HepG2 (cell line): ENCODE data around the gene PDZRN4.

Source experiments
- CTCF ChIP-seq: sonication (generic); formaldehyde crosslinking; IDR thresholded peaks from 2 replicates; pipeline ENCODE4 v1.5.0; 2020; ENCODE audit warnings: mild to moderate bottlenecking, missing genetic modification reagents, moderate library complexity
- EED ChIP-seq: sonication (generic); formaldehyde crosslinking; IDR thresholded peaks from 2 replicates; pipeline ENCODE4 v1.5.0; 2020; ENCODE audit warnings: mild to moderate bottlenecking, missing genetic modification reagents
- IRF1 ChIP-seq: sonication (generic); formaldehyde crosslinking; IDR thresholded peaks from 2 replicates; pipeline ENCODE4 v1.4.0; 2020; ENCODE audit warnings: low read depth, mild to moderate bottlenecking, missing genetic modification reagents
- JUND ChIP-seq: sonication (generic); formaldehyde crosslinking; IDR thresholded peaks from 2 replicates; pipeline ENCODE4 v1.8.0; 2022; ENCODE audit warnings: mild to moderate bottlenecking, missing genetic modification reagents
- SRF ChIP-seq: IDR thresholded peaks from 2 replicates; pipeline ENCODE4 v1.6.1; 2011; ENCODE audit warnings: mild to moderate bottlenecking, low read depth, low read length, moderate library complexity
- ZNF776 ChIP-seq: sonication (generic); formaldehyde crosslinking; IDR thresholded peaks from 2 replicates; pipeline ENCODE4 v1.4.0; 2020; ENCODE audit warnings: mild to moderate bottlenecking, missing genetic modification reagents

- no peak for TF ChIP-seq EED (CRISPR knock-in tag)
- no peak for TF ChIP-seq CTCF (CRISPR knock-in tag)
- TF ChIP-seq ZNF776 (CRISPR knock-in tag), result no peak
- no peak for TF ChIP-seq IRF1 (CRISPR knock-in tag)
- TF ChIP-seq JUND (CRISPR knock-in tag), result no peak
- TF ChIP-seq SRF, result no peak
Observed at GRCh38 chr12:41407232-41407799, 219.2 kb downstream of the PDZRN4 start.
